Measurements from ENCODE around the gene PRKD1. TPM values are rescaled to one million over a fixed set of nuclear protein-coding genes. Genes with fewer than 3 reads are reported as not detected.
"Not testable (repeated sequence)": the region's sequence is repeated elsewhere in the genome, so short reads cannot be mapped to it uniquely, and the experiment has no call there.

PRKD1 gene
- total RNA-seq, 2 donors from 2014 or later: 12.0 to 12.6 TPM

GRCh38 chr14:29735459-29735858 lies 192.2 kb downstream of the PRKD1 start:
- Mint-ChIP-seq H3K27me3 (ENCODE audit: insufficient read depth) (no peaks in the 10 kb centered on the region), H3K4me3 (no peak overlapping the region), H3K27ac (no peak overlapping the region), H3K4me1 (peaks cover 17% of the 10 kb centered on the region), H3K9me3 (peaks cover 2% of the 10 kb centered on the region), H3K36me3 (ENCODE audit: low read depth) (no peaks in the 10 kb centered on the region)
- DNase-seq: no peak
- no peaks in the 10 kb centered on the region for H3K27me3 ChIP-seq (ENCODE audit: control insufficient read depth, insufficient read depth, low read length, poor library complexity, severe bottlenecking)
- no peaks in the 10 kb centered on the region for H3K9me3 ChIP-seq (ENCODE audit: control insufficient read depth, low read length)
- peaks cover 5% of the 10 kb centered on the region for H3K4me1 ChIP-seq (ENCODE audit: control insufficient read depth, insufficient read depth, low read length)
- 98 to 100% methylated on average over 1 to 3 of the region's 4 CpGs for WGBS, 2 experiments (ENCODE audit: insufficient coverage in 1 of 2, insufficient read length in 1 of 2)
- H3K9ac ChIP-seq (ENCODE audit: extremely low read depth, low read length, poor library complexity, severe bottlenecking): no peak overlapping the region
- TF ChIP-seq CTCF (conservative IDR thresholded peaks at IDR 0.05): no peak
- H3K4me3 ChIP-seq (ENCODE audit: low read length): no peak overlapping the region
- H3K36me3 ChIP-seq (ENCODE audit: control insufficient read depth, insufficient read depth, low read length): no peaks in the 10 kb centered on the region
- no peak overlapping the region for H3K27ac ChIP-seq (ENCODE audit: low read depth, low read length)

GRCh38 chr14:29734732-29735131 lies 192.9 kb downstream of the PRKD1 start:
- WGBS, 2 experiments (ENCODE audit: insufficient coverage in 1 of 2, insufficient read length in 1 of 2): 29% methylated on average over 1 of the region's 1 CpG; no CpG with 5 or more reads in 1 of the 2 experiments
- Histone ChIP-seq H3K36me3 (ENCODE audit: control insufficient read depth, insufficient read depth, low read length) (no peaks in the 10 kb centered on the region), H3K4me3 (ENCODE audit: low read length) (no peak overlapping the region), H3K27ac (ENCODE audit: low read depth, low read length) (no peak overlapping the region), H3K9ac (ENCODE audit: extremely low read depth, low read length, poor library complexity, severe bottlenecking) (no peak overlapping the region), H3K27me3 (ENCODE audit: control insufficient read depth, insufficient read depth, low read length, poor library complexity, severe bottlenecking) (no peaks in the 10 kb centered on the region), H3K9me3 (ENCODE audit: control insufficient read depth, low read length) (no peaks in the 10 kb centered on the region), H3K4me1 (ENCODE audit: control insufficient read depth, insufficient read depth, low read length) (peaks cover 5% of the 10 kb centered on the region)
- TF ChIP-seq CTCF (conservative IDR thresholded peaks at IDR 0.05): no peak
- Mint-ChIP-seq H3K27ac (no peak overlapping the region), H3K27me3 (ENCODE audit: insufficient read depth) (no peaks in the 10 kb centered on the region), H3K4me3 (no peak overlapping the region), H3K36me3 (ENCODE audit: low read depth) (no peaks in the 10 kb centered on the region), H3K4me1 (peaks cover 17% of the 10 kb centered on the region), H3K9me3 (peaks cover 2% of the 10 kb centered on the region)
- DNase-seq: no peak

- not testable (repeated sequence) for H3K27me3 ChIP-seq (ENCODE audit: control insufficient read depth, insufficient read depth, low read length, poor library complexity, severe bottlenecking); H3K9me3 Mint-ChIP-seq; H3K4me3 ChIP-seq (ENCODE audit: low read length); H3K36me3 ChIP-seq (ENCODE audit: control insufficient read depth, insufficient read depth, low read length); H3K36me3 Mint-ChIP-seq (ENCODE audit: low read depth); H3K4me1 ChIP-seq (ENCODE audit: control insufficient read depth, insufficient read depth, low read length); H3K27me3 Mint-ChIP-seq (ENCODE audit: insufficient read depth); H3K4me1 Mint-ChIP-seq; H3K4me3 Mint-ChIP-seq; H3K9ac ChIP-seq (ENCODE audit: extremely low read depth, low read length, poor library complexity, severe bottlenecking); H3K9me3 ChIP-seq (ENCODE audit: control insufficient read depth, low read length); H3K27ac ChIP-seq (ENCODE audit: low read depth, low read length); H3K27ac Mint-ChIP-seq; DNase-seq
- 100% methylated on average over 2 of the region's 4 CpGs; no CpG with 5 or more reads in 1 of the 2 experiments for WGBS, 2 experiments (ENCODE audit: insufficient coverage in 1 of 2, insufficient read length in 1 of 2)
Observed at GRCh38 chr14:29726560-29727331, 200.9 kb downstream of the PRKD1 start.
